Mucosa of descending colon (tissue), 3 donors: ENCODE measurements around the gene ARHGAP18. TPM values are rescaled to one million over a fixed set of nuclear protein-coding genes. Genes with fewer than 3 reads are reported as not detected.

Experiments
- ATAC-seq: fragments of 200-7000 bp; cut with Tn5 transposase; one replicate; pipeline ENCODE4 v1.9.1; 2020; ENCODE audit warnings: mild to moderate bottlenecking, moderate library complexity
- DNase-seq, 3 donors: peaks; one replicate each; pipeline ENCODE4 v3.0.0-alpha.2; 2020
- H3K36me3 ChIP-seq: fragments of 200-600 bp; one replicate; pipeline ENCODE4 v1.8.0; 2021; ENCODE audit warnings: low read depth, mild to moderate bottlenecking
- H3K4me1 ChIP-seq: fragments of 200-600 bp; one replicate; pipeline ENCODE4 v1.8.0; 2021; ENCODE audit warnings: low read depth, mild to moderate bottlenecking
- H3K4me3 ChIP-seq: fragments of 200-600 bp; one replicate; pipeline ENCODE4 v1.8.0; 2021; ENCODE audit warnings: mild to moderate bottlenecking
- H3K9me3 ChIP-seq: fragments of 200-600 bp; one replicate; pipeline ENCODE4 v1.8.0; 2021; ENCODE audit warnings: mild to moderate bottlenecking
- CTCF ChIP-seq: fragments of 200-600 bp; IDR thresholded peaks from one replicate; pipeline ENCODE4 v1.8.0; 2022; ENCODE audit warnings: antibody characterized with exemption, mild to moderate bottlenecking
- intact Hi-C, 2 donors: fragments of 100-400 bp; cut with DNase I in 1 of 2; cut with micrococcal nuclease in 1 of 2; formaldehyde crosslinking; loops; one replicate each; pipeline versions ENCODE4 v1.11.0 to v1.11.1; 2022; cut with DNase I, micrococcal nuclease
- total RNA-seq, 3 donors: library from RNA; stranded (reverse); fragmentation: NEBNext Ultra II Directional in 2 of 3; extraction: Animal tissue kit (Norgen Biotek cat#: 25700) in 2 of 3; gene quantifications; one replicate each; pipeline versions ENCODE4 v1.2.1 to v1.2.4, GENCODE V29; 2021 to 2023
- donor health status: DM: no; HTN: no; CAD: no; lungs with moderate emphysema.
- donor health status: DM: no; HTN: no; CAD: no.
- donor health status: DM: no; HTN: yes; CAD: no.

The ARHGAP18 gene
- total RNA-seq, 3 donors from 2014 or later: 17.6 to 24.3 (median 20.1) TPM

GRCh38 chr6:129643968-129644367, 66.0 kb downstream of the ARHGAP18 start:
- no peaks in the 10 kb centered on the region for H3K9me3 ChIP-seq
- TF ChIP-seq CTCF: no peak
- no peak for ATAC-seq
- intact Hi-C loops: no loop called here
- peaks cover 6% of the 10 kb centered on the region for H3K4me1 ChIP-seq
- H3K4me3 ChIP-seq: no peak overlapping the region
- no peaks in the 10 kb centered on the region for H3K36me3 ChIP-seq
- DNase-seq: no peak

GRCh38 chr6:129643176-129643575, 66.8 kb downstream of the ARHGAP18 start:
- intact Hi-C loops: no loop called here
- ATAC-seq: no peak
- no peak for TF ChIP-seq CTCF
- Histone ChIP-seq H3K36me3 (no peaks in the 10 kb centered on the region), H3K9me3 (no peaks in the 10 kb centered on the region), H3K4me1 (peaks cover 7% of the 10 kb centered on the region), H3K4me3 (no peak overlapping the region)
- no peak for DNase-seq

GRCh38 chr6:129642322-129642721, 67.7 kb downstream of the ARHGAP18 start:
- Histone ChIP-seq H3K36me3 (no peaks in the 10 kb centered on the region), H3K9me3 (no peaks in the 10 kb centered on the region), H3K4me3 (no peak overlapping the region), H3K4me1 (peaks cover 12% of the 10 kb centered on the region)
- DNase-seq (no peak), ATAC-seq (no peak)
- intact Hi-C loops: no loop called here
- no peak for TF ChIP-seq CTCF

- H3K9me3 ChIP-seq: no peaks in the 10 kb centered on the region
- H3K4me3 ChIP-seq: no peak overlapping the region
- no peak for ATAC-seq
- peaks cover 12% of the 10 kb centered on the region for H3K4me1 ChIP-seq
- no peaks in the 10 kb centered on the region for H3K36me3 ChIP-seq
- DNase-seq: no peak
- no peak for TF ChIP-seq CTCF
- intact Hi-C loops: no loop called here
Measured at GRCh38 chr6:129641344-129641743, 68.6 kb downstream of the ARHGAP18 start.

GRCh38 chr6:129638686-129639085, 71.3 kb downstream of the ARHGAP18 start:
- no peaks in the 10 kb centered on the region for H3K36me3 ChIP-seq
- TF ChIP-seq CTCF: no peak
- intact Hi-C loops: no loop called here
- DNase-seq: no peak
- H3K4me1 ChIP-seq: peaks cover 6% of the 10 kb centered on the region
- H3K4me3 ChIP-seq: no peak overlapping the region
- ATAC-seq: no peak
- H3K9me3 ChIP-seq: no peaks in the 10 kb centered on the region

- TF ChIP-seq CTCF: no peak
- ATAC-seq: peak; percentile 35
Measured at GRCh38 chr6:129638055-129638684, 71.8 kb downstream of the ARHGAP18 start.

More at GRCh38 chr6:129638055-129638684, 71.8 kb downstream of the ARHGAP18 start:
- no peak overlapping the region for H3K4me3 ChIP-seq
- no peak for DNase-seq
- intact Hi-C loops: no loop called here
- no peaks in the 10 kb centered on the region for H3K9me3 ChIP-seq
- H3K4me1 ChIP-seq: peaks cover 6% of the 10 kb centered on the region
- H3K36me3 ChIP-seq: no peaks in the 10 kb centered on the region
